HepG2 (cell line): Measurements from ENCODE around the gene MSI2. TPM values are rescaled to one million over a fixed set of nuclear protein-coding genes. Genes with fewer than 3 reads are reported as not detected.
A peak's percentile ranks its signal among the peaks of the same experiment; 100 is the strongest.

Source experiments
- ATAC-seq: fragments of 200-7000 bp; cut with Tn5 transposase; 3 replicates; pipeline ENCODE4 v1.9.1; 2020; ENCODE audit warnings: mild to moderate bottlenecking, moderate library complexity
- BruUV-seq: library from RNA; stranded (reverse); fragments of 400-500 nt; replicated peaks from 2 replicates; lab custom pipeline; 2021; lab: Mats Ljungman, UMichigan
- CTCF ChIA-PET: fragments of 300-600 bp; formaldehyde crosslinking; extraction: SDS; loops from one replicate; lab custom pipeline; 2021; ENCODE audit warnings: low total read pairs, inconsistent platforms, low intra/inter-chr PET ratio; lab: Yijun Ruan, JAX
- POLR2A ChIA-PET: fragments of 350-600 bp; sonication (Branson Sonifier 250); formaldehyde crosslinking; loops from one replicate; lab custom pipeline; 2020; ENCODE audit warnings: antibody characterized with exemption, inconsistent platforms; lab: Yijun Ruan, JAX
- DNase-seq: peaks from one replicate; pipeline ENCODE4 v3.0.0-alpha.2; 2015; ENCODE audit warnings: low spot score
- FAIRE-seq: peaks from 3 replicates; lab custom pipeline; 2011; peaks lifted over from hg19 to GRCh38; lab: Jason Lieb, UNC
- H2AFZ ChIP-seq: one replicate; pipeline ENCODE4 v1.6.1; 2011; ENCODE audit warnings: low read length, inconsistent platforms
- H3K27ac ChIP-seq: fragments of 300-600 bp; 3 replicates; pipeline ENCODE4 v1.8.0; 2011; ENCODE audit warnings: mixed run types, mild to moderate bottlenecking, mixed read lengths, low read length, inconsistent platforms; ENCODE audit not compliant: insufficient read depth; ENCODE audit errors: extremely low read length
- H3K27me3 ChIP-seq, 2 experiments: fragments of 200-600 bp in 1 of 2; 2 replicates in 1 of 2; 3 replicates in 1 of 2; pipeline versions ENCODE4 v1.6.0 to v1.8.0; 2011; ENCODE audit warnings: low read length in 2 of 2, mild to moderate bottlenecking in 2 of 2, moderate library complexity in 2 of 2, inconsistent platforms in 1 of 2; ENCODE audit not compliant: insufficient read depth in 2 of 2, control insufficient read depth in 1 of 2
- H3K36me3 ChIP-seq, 2 experiments: fragments of 200-600 bp in 1 of 2; replicated peaks in 1 of 2; 2 replicates in 1 of 2; 3 replicates in 1 of 2; pipeline versions ENCODE4 v1.5.1 to v1.8.0; 2011; ENCODE audit warnings: low read length in 2 of 2, inconsistent platforms in 1 of 2; ENCODE audit not compliant: insufficient read depth in 2 of 2, control insufficient read depth in 1 of 2
- H3K4me1 ChIP-seq: 2 replicates; pipeline ENCODE4 v1.5.1; 2012; ENCODE audit warnings: low read length, inconsistent platforms; ENCODE audit not compliant: insufficient read depth
- H3K4me2 ChIP-seq: 2 replicates; pipeline ENCODE4 v1.6.0; 2011; ENCODE audit warnings: low read depth, low read length, inconsistent platforms
- H3K4me3 ChIP-seq, 3 experiments: fragments of 200-600 bp in 1 of 3; sonication (generic), shearing (Covaris generic) in 1 of 3; replicated peaks in 1 of 3; 2 replicates each; pipeline ENCODE4 v1.5.1; 2011 to 2016; ENCODE audit warnings: low read length in 3 of 3, inconsistent platforms in 2 of 3, low read depth in 2 of 3, mild to moderate bottlenecking in 2 of 3, control low read depth in 1 of 3, mixed read lengths in 1 of 3; ENCODE audit not compliant: insufficient read depth in 1 of 3
- H3K79me2 ChIP-seq: one replicate; pipeline ENCODE4 v1.6.1; 2011; ENCODE audit warnings: low read length, inconsistent platforms; ENCODE audit not compliant: insufficient read depth
- H3K9ac ChIP-seq: 2 replicates; pipeline ENCODE4 v1.6.0; 2011; ENCODE audit warnings: mild to moderate bottlenecking, low read depth, low read length, inconsistent platforms; ENCODE audit not compliant: insufficient read depth
- H3K9me3 ChIP-seq: 2 replicates; pipeline ENCODE4 v1.5.1; 2012; ENCODE audit warnings: mild to moderate bottlenecking, low read length
- H4K20me1 ChIP-seq: 2 replicates; pipeline ENCODE4 v1.6.0; 2011; ENCODE audit warnings: inconsistent platforms, mild to moderate bottlenecking, low read length, moderate library complexity; ENCODE audit not compliant: insufficient read depth
- ARID2 ChIP-seq: sonication (generic); formaldehyde crosslinking; IDR thresholded peaks from 2 replicates; pipeline ENCODE4 v1.8.1; 2022; ENCODE audit warnings: mild to moderate bottlenecking, missing genetic modification reagents, borderline replicate concordance
- ARNTL ChIP-seq: sonication (generic); formaldehyde crosslinking; IDR thresholded peaks from 2 replicates; pipeline ENCODE4 v1.4.0; 2020; ENCODE audit warnings: mild to moderate bottlenecking, missing genetic modification reagents
- STAG1 ChIP-seq: sonication (generic); formaldehyde crosslinking; IDR thresholded peaks from 2 replicates; pipeline ENCODE4 v1.4.0; 2020; ENCODE audit warnings: missing genetic modification reagents
- ZNF232 ChIP-seq: sonication (generic); formaldehyde crosslinking; IDR thresholded peaks from 2 replicates; pipeline ENCODE4 v1.4.0; 2020; ENCODE audit warnings: missing genetic modification reagents, borderline replicate concordance
- ZNF256 ChIP-seq: sonication (generic); formaldehyde crosslinking; conservative IDR thresholded peaks from 2 replicates; pipeline ENCODE4 v1.4.0; 2020; ENCODE audit warnings: missing genetic modification reagents
- ZNF670 ChIP-seq: sonication (generic); formaldehyde crosslinking; IDR thresholded peaks from 2 replicates; pipeline ENCODE4 v1.8.0; 2022; ENCODE audit warnings: mild to moderate bottlenecking, missing genetic modification reagents, borderline replicate concordance
- ZNF788 ChIP-seq: sonication (generic); formaldehyde crosslinking; IDR thresholded peaks from 2 replicates; pipeline ENCODE4 v1.5.0; 2020; ENCODE audit warnings: mild to moderate bottlenecking, missing genetic modification reagents, borderline replicate concordance
- WGBS: methylation state at CpG from one replicate; pipeline ENCODE4 v1.1.6; 2017; ENCODE audit warnings: low lambda C conversion rate; 5-methylcytosine and 5-hydroxymethylcytosine counted together
- in situ Hi-C: cut with HindIII; loops from 2 replicates; pipeline ENCODE4 v1.10.0; 2017; ENCODE audit warnings: low pct_unique_long_range_greater_than_20kb; ENCODE audit not compliant: extremely low pct_ligation_motif_present
- intact Hi-C: fragments of 100-400 bp; cut with micrococcal nuclease; formaldehyde crosslinking; loops from one replicate; pipeline ENCODE4 v1.10.0; 2022; ENCODE audit not compliant: unreplicated experiment
- polyA plus RNA-seq, 8 experiments: library from polyadenylated mRNA; depleted of rRNA in 3 of 8; stranded (reverse) in 7 of 8; unstranded in 1 of 8; fragments of >200 nt; fragmentation: Illumina TruSeq in 4 of 8; extraction: Trizol in 4 of 8; gene quantifications; 2 replicates each; pipeline versions ENCODE4 v1.2.1 to v1.2.3, GENCODE V29; 2011 to 2016; ENCODE audit warnings: low read depth in 4 of 8, missing spikeins in 1 of 8, mixed read lengths in 1 of 8; ENCODE audit not compliant: insufficient read depth in 1 of 8
- total RNA-seq, 5 experiments: library from RNA; depleted of rRNA; stranded (reverse); fragments of >200 nt; fragmentation: Illumina TruSeq; extraction: Trizol; gene quantifications; 2 replicates each; pipeline ENCODE4 v1.2.3, GENCODE V29; 2016; ENCODE audit warnings: low read depth in 1 of 5
- TF ChIP-seq, protein P1 (sequence below): IDR thresholded peaks from 2 replicates; pipeline ENCODE4 v1.6.1; 2016; ENCODE audit warnings: control low read depth
- TF ChIP-seq, protein P2 (sequence below): sonication (generic); formaldehyde crosslinking; IDR thresholded peaks from 2 replicates; pipeline ENCODE4 v1.5.0; 2020; ENCODE audit warnings: missing genetic modification reagents, mild to moderate bottlenecking, borderline replicate concordance
- TF ChIP-seq, protein P3 (sequence below): sonication (generic); formaldehyde crosslinking; IDR thresholded peaks from 2 replicates; pipeline ENCODE4 v1.5.0; 2020; ENCODE audit warnings: mild to moderate bottlenecking, missing genetic modification reagents, moderate library complexity
- TF ChIP-seq, protein P4 (sequence below): sonication (generic); formaldehyde crosslinking; IDR thresholded peaks from 2 replicates; pipeline ENCODE4 v1.8.0; 2022; ENCODE audit warnings: missing genetic modification reagents, mild to moderate bottlenecking, inconsistent platforms, borderline replicate concordance

The MSI2 gene
- total and polyA plus RNA-seq, 2 of the 13 experiments (the other 11 are each of a cell fraction or from before 2014, with no cell fraction given): 77.5 to 78.4 TPM

DNA sequence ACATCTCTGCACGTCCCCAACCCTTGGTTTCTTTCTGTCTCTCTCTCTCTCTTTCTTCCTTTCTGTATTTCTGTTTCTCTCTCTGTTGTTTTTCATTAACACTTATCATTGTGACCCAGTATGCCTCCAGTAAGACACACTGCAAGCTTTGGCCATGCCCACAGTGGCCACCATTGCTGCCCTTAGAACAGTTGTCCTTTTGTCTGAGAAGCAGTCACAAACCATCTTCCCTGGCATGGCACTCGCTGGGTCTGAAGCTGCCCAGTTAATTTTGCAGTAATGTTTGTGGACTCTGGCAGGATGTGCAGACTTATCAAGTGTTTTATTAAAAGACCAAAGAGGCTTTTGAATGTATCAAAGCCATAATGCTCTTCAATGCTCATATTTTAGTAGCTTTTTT lies 146.9 kb downstream of the MSI2 start:
- H2AFZ ChIP-seq: no peak overlapping the region
- H3K79me2 ChIP-seq: peaks cover 15% of the 10 kb centered on the region
- H3K9ac ChIP-seq: no peak overlapping the region
- H3K4me1 ChIP-seq: peaks cover 54% of the 10 kb centered on the region
- no peak overlapping the region for H3K4me2 ChIP-seq
- H3K9me3 ChIP-seq: no peaks in the 10 kb centered on the region
- H3K27ac ChIP-seq: no peak overlapping the region
- no peaks in the 10 kb centered on the region for H3K27me3 ChIP-seq
- ATAC-seq: no peak
- ChIA-PET POLR2A (no interaction called here), CTCF (interaction anchor here (1.9 to 2.8 kb wide), 2 partner anchors 160 kb away, joined by 10 to 20 read pairs; no protein-coding TSS in a partner anchor)
- WGBS: 91% methylated on average over 2 of the region's 2 CpGs
- no TSS peak for BruUV-seq
- peaks cover 21 to 47% of the 10 kb centered on the region in 2 experiments for H3K36me3 ChIP-seq
- TF ChIP-seq, protein P1, sequence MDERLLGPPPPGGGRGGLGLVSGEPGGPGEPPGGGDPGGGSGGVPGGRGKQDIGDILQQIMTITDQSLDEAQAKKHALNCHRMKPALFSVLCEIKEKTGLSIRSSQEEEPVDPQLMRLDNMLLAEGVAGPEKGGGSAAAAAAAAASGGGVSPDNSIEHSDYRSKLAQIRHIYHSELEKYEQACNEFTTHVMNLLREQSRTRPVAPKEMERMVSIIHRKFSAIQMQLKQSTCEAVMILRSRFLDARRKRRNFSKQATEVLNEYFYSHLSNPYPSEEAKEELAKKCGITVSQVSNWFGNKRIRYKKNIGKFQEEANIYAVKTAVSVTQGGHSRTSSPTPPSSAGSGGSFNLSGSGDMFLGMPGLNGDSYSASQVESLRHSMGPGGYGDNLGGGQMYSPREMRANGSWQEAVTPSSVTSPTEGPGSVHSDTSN: no peak
- 0 out of 2 replicates have a peak, but pooled peaks have one; percentile 44 for TF ChIP-seq ARID2 (CRISPR knock-in tag)
- TF ChIP-seq, all 625 proteins: peak for 1
- no peaks in the 10 kb centered on the region for H4K20me1 ChIP-seq
- no peak for FAIRE-seq
- intact Hi-C loops: loop anchor here (10.0 kb wide), 1 partner anchor 118 kb away; no protein-coding TSS in a partner anchor
- in situ Hi-C loops: no loop called here
- DNase-seq: no peak
- H3K4me3 ChIP-seq: no peak overlapping the region

DNA sequence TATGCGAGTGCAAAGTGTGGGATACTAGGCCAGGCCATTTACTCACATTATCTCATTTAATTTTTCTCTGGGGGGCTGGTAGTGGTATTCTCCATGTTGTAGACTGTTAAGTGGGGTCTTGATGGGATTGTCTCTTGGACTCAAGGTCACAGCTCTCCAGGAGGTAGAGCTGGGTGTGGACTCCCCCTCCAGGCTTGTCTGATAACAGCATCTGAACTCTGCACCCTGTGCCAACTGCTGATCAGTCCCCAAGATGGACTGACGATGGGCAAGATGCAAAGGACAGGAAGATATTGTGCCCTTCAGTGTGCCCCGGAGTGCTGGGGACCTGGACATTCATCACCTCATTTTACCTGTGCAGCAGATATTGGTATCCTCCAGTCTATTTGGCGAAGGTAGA lies 147.8 kb downstream of the MSI2 start:
- Histone ChIP-seq H3K9ac (no peak overlapping the region), H3K4me1 (peaks cover 63% of the 10 kb centered on the region), H2AFZ (no peak overlapping the region), H3K4me2 (no peak overlapping the region), H3K27me3 (no peaks in the 10 kb centered on the region), H3K36me3 (peaks cover 19 to 47% of the 10 kb centered on the region in 2 experiments), H3K27ac (no peak overlapping the region), H3K79me2 (peaks cover 11% of the 10 kb centered on the region), H4K20me1 (no peaks in the 10 kb centered on the region), H3K9me3 (no peaks in the 10 kb centered on the region), H3K4me3 (no peak overlapping the region)
- DNase-seq (peak; percentile 35), FAIRE-seq (no peak), ATAC-seq (no peak)
- intact Hi-C loops (loop anchor here (10.0 kb wide), 1 partner anchor 119 kb away; no protein-coding TSS in a partner anchor), in situ Hi-C loops (no loop called here)
- POLR2A ChIA-PET: interaction anchor here (1.8 kb wide), 1 partner anchor 10 kb away, joined by 6 read pairs; no protein-coding TSS in a partner anchor
- WGBS: 93% methylated on average over 4 of the region's 4 CpGs
- CTCF ChIA-PET: interaction anchor here (0.7 to 1.9 kb wide), 2 partner anchors 160 to 161 kb away, joined by 3 to 10 read pairs; no protein-coding TSS in a partner anchor
- no TSS peak for BruUV-seq
- TF ChIP-seq ZNF788 (CRISPR knock-in tag): peak; percentile 42; the same call in 1 of the 2 replicates
- TF ChIP-seq ZNF256 (CRISPR knock-in tag): 0 out of 2 replicates have a peak, but pooled peaks have one; percentile 61
- TF ChIP-seq, protein P2, sequence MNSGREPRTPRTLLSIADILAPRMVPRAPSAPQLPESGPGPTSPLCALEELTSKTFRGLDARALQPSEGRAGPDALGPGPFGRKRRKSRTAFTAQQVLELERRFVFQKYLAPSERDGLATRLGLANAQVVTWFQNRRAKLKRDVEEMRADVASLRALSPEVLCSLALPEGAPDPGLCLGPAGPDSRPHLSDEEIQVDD (CRISPR knock-in tag): no peak
- TF ChIP-seq, protein P3, sequence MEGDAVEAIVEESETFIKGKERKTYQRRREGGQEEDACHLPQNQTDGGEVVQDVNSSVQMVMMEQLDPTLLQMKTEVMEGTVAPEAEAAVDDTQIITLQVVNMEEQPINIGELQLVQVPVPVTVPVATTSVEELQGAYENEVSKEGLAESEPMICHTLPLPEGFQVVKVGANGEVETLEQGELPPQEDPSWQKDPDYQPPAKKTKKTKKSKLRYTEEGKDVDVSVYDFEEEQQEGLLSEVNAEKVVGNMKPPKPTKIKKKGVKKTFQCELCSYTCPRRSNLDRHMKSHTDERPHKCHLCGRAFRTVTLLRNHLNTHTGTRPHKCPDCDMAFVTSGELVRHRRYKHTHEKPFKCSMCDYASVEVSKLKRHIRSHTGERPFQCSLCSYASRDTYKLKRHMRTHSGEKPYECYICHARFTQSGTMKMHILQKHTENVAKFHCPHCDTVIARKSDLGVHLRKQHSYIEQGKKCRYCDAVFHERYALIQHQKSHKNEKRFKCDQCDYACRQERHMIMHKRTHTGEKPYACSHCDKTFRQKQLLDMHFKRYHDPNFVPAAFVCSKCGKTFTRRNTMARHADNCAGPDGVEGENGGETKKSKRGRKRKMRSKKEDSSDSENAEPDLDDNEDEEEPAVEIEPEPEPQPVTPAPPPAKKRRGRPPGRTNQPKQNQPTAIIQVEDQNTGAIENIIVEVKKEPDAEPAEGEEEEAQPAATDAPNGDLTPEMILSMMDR: peak; percentile 60
- peak; percentile 63 for TF ChIP-seq STAG1 (CRISPR knock-in tag)
- 0 out of 2 replicates have a peak, but pooled peaks have one; percentile 19 for TF ChIP-seq ZNF232 (CRISPR knock-in tag)
- TF ChIP-seq, protein P4, sequence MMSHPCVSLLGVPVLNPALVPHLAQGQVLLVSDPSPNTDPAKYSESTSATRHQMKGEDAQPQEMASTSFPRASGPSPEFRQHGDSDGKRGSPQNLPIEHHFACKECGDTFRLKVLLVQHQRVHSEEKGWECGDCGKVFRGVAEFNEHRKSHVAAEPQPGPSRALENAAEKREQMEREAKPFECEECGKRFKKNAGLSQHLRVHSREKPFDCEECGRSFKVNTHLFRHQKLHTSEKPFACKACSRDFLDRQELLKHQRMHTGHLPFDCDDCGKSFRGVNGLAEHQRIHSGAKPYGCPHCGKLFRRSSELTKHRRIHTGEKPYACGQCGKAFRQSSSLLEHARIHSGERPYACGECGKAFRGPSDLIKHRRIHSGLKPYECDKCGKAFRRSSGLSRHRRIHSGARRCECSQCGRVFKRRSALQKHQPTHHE (CRISPR knock-in tag): no peak
- no peak for TF ChIP-seq ZNF670 (CRISPR knock-in tag)
- no peak for TF ChIP-seq ARNTL
